ELF-1 (cell line): ENCODE measurements around the gene SERTAD1.
"Not testable (repeated sequence)": the region's sequence is repeated elsewhere in the genome, so short reads cannot be mapped to it uniquely, and the experiment has no call there.

Source experiments
- DNase-seq: peaks from one replicate; pipeline ENCODE4 v3.0.0-alpha.2; 2016; ENCODE audit warnings: low read depth, low spot score

SERTAD1 gene

DNA sequence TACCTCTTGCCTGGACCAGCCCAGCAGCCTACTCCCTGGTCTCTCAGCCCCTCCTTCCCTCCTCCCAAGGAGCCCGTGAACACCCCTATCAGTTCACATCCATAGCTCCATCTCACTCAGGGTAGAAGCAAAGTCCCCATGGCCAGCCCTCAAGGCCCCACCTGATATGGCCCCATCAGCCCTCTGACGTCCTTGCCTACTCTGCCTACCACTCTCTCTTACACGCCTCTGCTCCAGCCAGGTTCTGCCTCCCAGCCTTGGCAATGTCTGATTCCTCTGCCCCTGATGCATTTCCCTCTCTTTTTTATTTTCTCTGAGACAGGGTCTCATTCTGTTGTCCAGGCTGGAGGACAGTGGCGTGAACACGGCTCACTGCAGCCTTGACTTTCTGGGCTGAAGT is 26.2 kb upstream of the SERTAD1 start:
- no peak for DNase-seq

DNA sequence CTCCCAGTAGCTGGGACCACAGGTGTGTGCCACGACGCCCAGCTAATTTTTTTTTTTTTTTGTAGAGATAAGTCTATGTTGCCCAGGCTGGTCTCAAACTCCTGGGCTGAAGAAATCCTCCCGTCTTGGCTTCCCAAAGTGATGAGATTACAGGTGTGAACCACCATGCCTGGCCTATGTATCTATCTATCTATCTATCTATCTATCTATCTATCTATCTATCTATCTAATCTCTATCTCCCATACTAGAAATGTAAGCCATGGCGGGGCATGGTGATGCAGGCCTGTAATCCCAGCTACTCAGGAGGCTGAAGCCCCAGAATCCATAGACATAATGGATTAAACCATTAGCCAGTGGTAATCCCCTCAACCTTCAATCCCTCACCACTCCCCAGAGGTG is 24.9 kb upstream of the SERTAD1 start:
- no peak for DNase-seq

DNA sequence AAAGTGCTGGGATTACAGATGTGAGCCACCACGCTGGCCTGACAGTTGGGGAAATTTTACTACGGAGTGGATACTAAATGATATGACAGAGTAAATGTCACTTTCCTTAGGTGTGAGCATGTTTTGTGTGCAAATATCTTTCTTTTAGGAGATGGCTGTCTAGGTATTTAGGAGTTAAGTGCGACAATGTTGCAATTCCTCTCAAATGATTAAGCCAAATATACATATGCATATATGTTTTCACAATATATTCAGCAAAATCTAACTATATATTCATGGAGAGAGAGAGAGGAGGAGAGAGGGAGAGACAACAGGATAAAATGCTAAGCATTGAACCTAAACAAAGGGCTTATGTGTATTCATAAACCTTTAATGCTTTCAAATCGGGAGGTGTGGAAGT is 23.7 kb upstream of the SERTAD1 start:
- no peak for DNase-seq

DNA sequence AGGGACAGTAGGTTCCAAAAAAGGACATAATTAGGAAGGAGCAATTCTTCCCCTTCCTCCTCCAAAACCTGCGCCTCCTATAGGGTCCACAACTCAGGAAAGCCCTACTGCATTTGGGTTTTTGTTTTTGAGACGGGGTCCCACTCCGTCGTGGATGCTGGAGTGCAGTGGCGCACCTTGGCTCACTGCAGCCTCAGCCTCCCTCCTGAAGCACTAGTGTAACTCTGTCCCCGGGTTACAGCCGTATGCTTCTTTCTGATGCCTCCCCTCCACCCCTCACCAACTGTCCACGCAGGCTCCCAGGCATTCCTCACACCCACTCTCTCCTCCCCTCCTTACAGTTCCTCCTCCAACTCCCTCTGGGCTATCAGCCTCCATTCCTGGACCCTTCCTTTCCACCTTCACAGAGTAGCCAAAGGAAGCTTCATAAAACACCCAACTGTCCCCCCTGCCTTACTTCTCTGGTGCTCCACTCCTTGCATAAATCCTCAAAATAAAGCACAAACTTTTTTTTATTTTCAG is 20.5 kb upstream of the SERTAD1 start:
- DNase-seq: no peak

DNA sequence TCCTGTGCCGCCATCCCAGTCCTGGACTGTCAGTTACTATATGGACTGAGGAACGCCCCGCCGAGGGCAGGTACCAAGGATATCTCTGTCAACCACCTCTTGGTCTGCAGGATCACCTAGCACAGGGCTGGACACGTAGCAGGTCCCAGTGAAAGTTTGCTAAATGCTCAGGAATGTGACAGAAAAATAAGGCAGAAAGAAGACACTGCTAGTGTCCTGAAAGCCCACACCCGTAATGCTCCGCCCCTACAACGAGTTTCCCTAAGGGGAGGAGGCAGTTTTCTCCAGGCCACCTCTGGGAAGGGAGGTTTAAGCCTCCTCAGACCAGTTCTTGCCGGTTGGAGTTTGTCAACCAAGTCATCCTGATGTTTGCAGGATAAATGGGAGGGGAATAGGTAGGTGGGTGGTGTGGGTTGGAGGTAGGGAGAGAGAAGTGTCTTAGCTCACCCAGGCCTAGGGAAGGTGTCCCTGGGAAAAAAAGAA is 20.0 kb upstream of the SERTAD1 start:
- DNase-seq: peak; percentile 92

DNA sequence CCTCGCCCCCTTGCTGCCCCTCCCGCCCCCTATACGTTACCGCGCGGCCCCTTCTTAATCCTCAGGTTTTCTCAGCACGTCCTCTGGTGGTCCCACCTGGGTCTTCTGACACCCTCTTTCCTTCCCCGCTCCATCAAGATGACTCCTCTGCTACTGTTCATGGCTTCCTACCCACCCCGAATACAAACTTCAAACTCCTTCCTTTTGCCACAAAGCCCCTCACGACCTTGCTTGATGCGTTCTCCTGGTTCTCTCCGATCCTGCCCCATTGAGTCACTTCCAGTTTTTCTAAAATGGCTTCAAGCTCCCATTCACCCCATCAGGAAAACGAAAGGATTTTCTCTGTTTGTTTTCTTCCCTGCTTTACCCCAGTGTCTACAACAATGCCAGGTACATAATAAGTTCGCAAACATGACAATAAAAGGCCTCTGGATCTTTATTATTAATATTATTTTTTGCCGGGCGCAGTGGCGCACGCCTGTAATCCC is 19.1 kb upstream of the SERTAD1 start:
- DNase-seq: no peak

GRCh38 chr19:40444000-40444824 is 18.4 kb upstream of the SERTAD1 start, which contains the start of gene SERTAD3:
Gene SERTAD3 (minus strand): TSS chr19:40444335. CDS start chr19:40442080, 2,255 bp downstream.
- DNase-seq: peak; percentile 98

- peak; percentile 100 for DNase-seq
Measured at GRCh38 chr19:40443131-40443999, 17.6 kb upstream of the SERTAD1 start.

DNA sequence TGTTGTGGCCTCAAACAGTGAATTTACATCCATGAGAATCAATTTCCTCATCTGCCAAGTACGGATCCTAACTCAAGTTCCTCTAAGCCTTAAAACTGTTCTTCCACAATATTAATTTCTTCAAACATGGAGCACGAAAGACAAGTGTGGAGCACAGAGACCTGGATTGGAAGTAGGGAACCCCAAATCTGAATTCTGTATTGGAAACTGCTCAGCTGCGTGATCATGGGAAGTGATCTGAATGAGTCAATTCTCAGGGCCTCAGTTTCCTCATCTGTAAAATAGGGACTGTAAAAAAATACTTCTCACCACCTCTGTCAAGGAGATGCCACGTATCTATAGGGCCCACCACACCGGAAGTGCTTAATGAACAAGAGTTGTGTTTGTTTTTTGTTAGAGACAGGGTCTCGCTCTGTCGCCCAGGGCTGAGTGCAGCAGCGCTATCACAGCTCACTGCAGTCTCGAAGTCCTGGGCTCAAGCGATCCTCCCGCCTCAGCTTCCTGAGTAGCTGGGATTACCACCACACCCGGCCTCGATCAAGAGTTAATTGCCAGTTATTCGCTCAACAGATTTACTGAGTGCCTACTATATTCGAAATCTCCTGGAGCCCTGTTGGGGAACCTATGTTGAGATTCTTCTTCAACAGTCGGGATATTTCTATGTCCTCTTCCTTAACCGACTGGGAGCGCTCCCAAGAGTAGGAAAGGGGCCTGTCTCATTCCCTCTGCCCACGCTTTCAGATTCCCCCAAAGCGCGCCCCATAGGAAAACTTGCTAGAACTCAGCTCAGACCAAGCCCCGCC is 16.7 kb upstream of the SERTAD1 start:
- no peak for DNase-seq

GRCh38 chr19:40441719-40442253 is 16.0 kb upstream of the SERTAD1 start:
- no peak for DNase-seq

DNA sequence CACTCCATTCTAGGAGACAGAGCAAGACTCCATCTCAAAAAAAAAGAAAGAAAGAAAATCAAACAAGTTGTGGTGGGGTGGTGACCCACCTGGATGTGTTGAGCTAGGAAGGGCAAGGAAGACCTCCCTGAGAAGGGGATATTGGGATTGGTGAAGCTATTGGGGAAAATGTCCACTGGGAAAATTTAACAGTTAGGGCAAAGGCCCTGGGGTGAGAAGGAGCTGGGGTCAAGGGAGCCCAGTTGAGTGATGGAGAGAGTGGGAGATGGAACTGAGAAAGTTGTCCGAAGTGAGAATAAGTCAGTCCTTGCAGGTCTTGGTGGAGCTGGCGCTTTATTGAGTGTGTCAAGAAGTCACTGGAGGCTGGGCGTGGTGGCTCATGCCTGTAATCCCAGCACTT is 12.5 kb upstream of the SERTAD1 start:
- DNase-seq: no peak

DNA sequence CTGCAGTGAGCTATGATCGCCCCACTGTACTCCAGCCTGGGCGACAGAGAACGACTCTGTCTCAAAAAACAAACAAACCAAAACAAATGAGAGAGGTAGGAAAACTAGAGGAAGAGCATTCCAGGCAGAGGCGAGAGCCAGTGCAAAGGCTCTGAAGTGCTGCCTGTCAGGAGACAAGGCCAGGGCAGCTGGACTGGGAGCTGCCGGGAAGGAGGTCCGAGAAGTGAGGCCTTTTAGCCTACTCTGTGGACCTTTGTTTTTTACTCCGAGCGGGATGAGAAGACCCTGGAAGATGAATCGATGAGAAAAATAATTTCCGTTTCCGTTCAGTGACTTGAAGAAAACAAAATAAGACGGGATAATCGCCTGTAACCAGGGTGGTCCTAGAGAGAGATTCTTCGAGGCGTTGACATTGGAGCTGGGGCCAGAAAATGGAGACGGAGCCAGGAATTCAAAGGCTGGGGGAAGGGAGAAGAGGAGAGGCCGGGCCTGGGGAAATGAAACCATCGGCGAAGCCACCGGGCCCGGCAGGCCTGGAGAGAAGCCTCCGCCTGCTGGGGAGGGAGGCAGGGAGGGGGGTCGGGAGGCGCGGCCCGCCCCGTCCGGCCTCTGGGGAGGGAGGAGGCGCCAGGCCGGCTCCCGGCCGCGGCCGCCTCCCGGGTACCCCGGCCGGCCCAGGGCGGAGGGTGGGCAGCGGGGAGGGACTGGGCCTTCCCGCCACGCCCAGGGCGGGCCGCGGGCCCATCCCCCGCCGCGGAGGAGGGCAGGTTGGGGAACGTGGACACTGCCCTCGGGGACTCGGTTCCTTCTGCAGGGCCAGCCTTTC is 7.8 kb upstream of the SERTAD1 start:
- DNase-seq: peak; percentile 89

GRCh38 chr19:40432760-40433159 is 7.0 kb upstream of the SERTAD1 start:
- DNase-seq: peak; percentile 19

DNA sequence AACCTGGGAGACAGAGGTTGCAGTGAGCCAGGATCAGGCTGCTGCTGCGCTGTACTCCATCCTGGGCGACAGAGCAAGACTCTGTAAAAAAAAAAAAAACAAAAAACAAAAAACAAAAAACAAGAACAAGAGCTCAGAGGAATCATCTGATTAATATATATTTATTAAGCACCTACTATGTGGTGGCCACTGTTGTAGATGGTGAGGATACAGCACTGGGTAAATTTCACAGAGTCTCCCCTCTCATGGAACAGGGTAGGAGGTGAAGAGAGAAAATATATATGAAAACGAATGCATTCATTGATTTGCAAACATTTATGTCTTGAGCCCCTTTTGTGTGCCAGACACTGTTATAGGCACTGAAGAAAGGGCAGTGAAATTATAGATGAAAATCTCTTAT is 5.9 kb upstream of the SERTAD1 start:
- no peak for DNase-seq

DNA sequence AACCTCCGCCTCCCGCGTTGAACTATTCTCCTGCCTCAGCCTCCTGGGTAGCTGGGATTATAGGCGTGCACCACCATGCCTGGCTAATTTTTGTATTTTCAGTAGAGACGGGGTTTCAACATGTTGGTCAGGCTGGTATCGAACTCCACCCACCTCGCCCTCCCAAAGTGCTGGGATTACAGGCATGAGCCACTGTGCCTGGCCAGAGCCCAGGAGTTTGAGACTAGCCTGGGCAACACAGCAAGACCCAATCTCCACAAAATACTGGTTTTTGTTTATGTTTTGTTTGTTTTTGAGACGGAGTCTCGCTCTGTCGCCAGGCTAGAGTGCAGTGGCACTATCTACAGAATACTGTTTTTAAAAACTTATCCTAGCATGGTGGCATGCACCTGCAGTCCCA is 4.5 kb upstream of the SERTAD1 start:
- not testable (repeated sequence) for DNase-seq

DNA sequence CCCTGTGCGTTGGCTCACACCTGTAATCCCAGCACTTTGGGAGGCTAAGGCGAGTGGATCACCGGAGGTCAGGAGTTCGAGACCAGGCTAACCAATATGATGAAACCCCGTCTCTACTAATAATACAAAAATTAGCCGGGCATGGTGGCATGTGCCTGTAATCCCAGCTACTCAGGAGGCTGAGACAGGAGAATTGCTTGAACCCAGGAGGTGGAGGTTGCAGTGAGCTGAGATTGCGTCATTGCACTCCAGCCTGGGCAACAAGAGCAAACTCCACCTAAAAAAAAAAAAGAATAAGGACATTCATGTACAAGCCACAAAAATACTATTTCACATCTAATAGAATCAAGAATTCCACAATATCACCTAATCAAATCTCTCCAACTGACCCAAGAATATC is 2.4 kb upstream of the SERTAD1 start:
- DNase-seq: not testable (repeated sequence)

GRCh38 chr19:40424637-40425449 is 949 bp downstream of the SERTAD1 start:
- DNase-seq: peak; percentile 85

DNA sequence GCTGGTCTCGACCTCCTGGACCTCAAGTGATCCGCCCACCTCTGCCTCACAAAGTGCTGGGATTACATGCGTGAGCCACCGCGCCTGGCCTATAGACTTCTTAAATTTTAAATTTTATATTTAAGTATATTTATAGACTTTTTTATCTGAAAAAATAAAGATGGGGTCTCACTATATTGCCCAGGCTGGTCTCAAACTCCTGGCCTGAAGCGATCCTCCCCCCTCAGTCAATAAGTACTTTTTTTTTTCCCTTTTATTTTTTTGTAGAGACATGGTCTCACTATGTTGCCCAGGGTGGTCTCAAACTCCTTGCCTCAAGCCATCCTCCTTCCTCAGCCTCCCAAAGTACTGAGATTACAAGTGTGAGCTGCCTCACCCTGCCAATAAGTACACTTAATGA is 1.9 kb downstream of the SERTAD1 start:
- DNase-seq: no peak
